Stomach (tissue), 9 donors: ENCODE data around the gene IFNL1. TPM values are rescaled to one million over a fixed set of nuclear protein-coding genes. Genes with fewer than 3 reads are reported as not detected.

Experiments used
- DNase-seq, 2 donors: peaks; one replicate each; pipeline versions ENCODE4 v3.0.0 to v3.0.0-alpha.2; 2013 to 2019
- H3K27ac ChIP-seq, 5 donors: fragments of 200-600 bp in 4 of 5; sonication (generic) in 4 of 5; one replicate each; pipeline ENCODE4 v1.5.1; 2013 to 2019; ENCODE audit warnings: mild to moderate bottlenecking in 1 of 5, moderate library complexity in 1 of 5
- H3K27me3 ChIP-seq, 3 donors: fragments of 200-600 bp; sonication (generic); one replicate each; pipeline ENCODE4 v1.5.1; 2017 to 2019; ENCODE audit warnings: mixed run types in 1 of 3
- H3K36me3 ChIP-seq, 4 donors: fragments of 200-600 bp; sonication (generic); 1 replicate in 3 of 4; 2 replicates in 1 of 4; pipeline ENCODE4 v1.5.1; 2016 to 2019
- H3K4me1 ChIP-seq, 4 donors: fragments of 200-600 bp; sonication (generic); one replicate each; pipeline ENCODE4 v1.5.1; 2016 to 2019
- H3K4me3 ChIP-seq, 4 donors: fragments of 200-600 bp; sonication (generic) in 3 of 4; one replicate each; pipeline ENCODE4 v1.5.1; 2016 to 2019; ENCODE audit warnings: mild to moderate bottlenecking in 1 of 4
- H3K9me3 ChIP-seq, 4 donors: fragments of 200-600 bp; sonication (generic); one replicate each; pipeline ENCODE4 v1.5.1; 2016 to 2019
- CTCF ChIP-seq, 7 experiments: fragments of 450-650 bp in 4 of 7; fragments of 200-600 bp in 3 of 7; sonication (generic) in 3 of 7; IDR thresholded peaks; one replicate each; pipeline ENCODE4 v1.5.1; 2016 to 2019; ENCODE audit warnings: antibody characterized with exemption in 7 of 7, control low read depth in 2 of 7, mild to moderate bottlenecking in 1 of 7
- EP300 ChIP-seq: sonication (generic); formaldehyde crosslinking; IDR thresholded peaks from one replicate; pipeline ENCODE4 v1.6.1; 2017; ENCODE audit warnings: antibody characterized with exemption
- POLR2A ChIP-seq, 4 donors: fragments of 450-650 bp; IDR thresholded peaks; one replicate each; pipeline ENCODE4 v1.6.1; 2016; ENCODE audit warnings: antibody characterized with exemption in 4 of 4, control low read depth in 2 of 4, mild to moderate bottlenecking in 1 of 4, moderate library complexity in 1 of 4
- POLR2AphosphoS5 ChIP-seq, 3 donors: sonication (generic); formaldehyde crosslinking; IDR thresholded peaks; one replicate each; pipeline ENCODE4 v1.6.1; 2016; ENCODE audit warnings: antibody characterized with exemption in 3 of 3
- WGBS, 5 donors: extraction: QIAGEN DNeasy Blood & Tissue Kit in 3 of 5; methylation state at CpG; one replicate each; pipeline versions ENCODE4 v1.1.5 to v1.1.7; 2013 to 2018; 5-methylcytosine and 5-hydroxymethylcytosine counted together
- intact Hi-C: fragments of 100-400 bp; cut with DNase I; formaldehyde crosslinking; loops from one replicate; pipeline ENCODE4 v1.15.1; 2023; ENCODE audit warnings: low total_unique reads
- polyA plus RNA-seq, 3 donors: library from polyadenylated mRNA; stranded (reverse); fragments of 200-250 nt; gene quantifications; one replicate each; pipeline ENCODE4 v1.2.3, GENCODE V29; 2013
- total RNA-seq, 5 donors: library from RNA; depleted of rRNA; stranded (reverse); fragments of >200 nt; gene quantifications; one replicate each; pipeline versions ENCODE4 v1.1.0 to v1.2.3, GENCODE V29; 2014 to 2016
- donor health status: healthy with polysubstance abuse.
- donor health status: Bipolar disorder and iron deficiency.
- donor health status: healthy.

The IFNL1 gene
- total and polyA plus RNA-seq, 8 donors: not detected

DNA sequence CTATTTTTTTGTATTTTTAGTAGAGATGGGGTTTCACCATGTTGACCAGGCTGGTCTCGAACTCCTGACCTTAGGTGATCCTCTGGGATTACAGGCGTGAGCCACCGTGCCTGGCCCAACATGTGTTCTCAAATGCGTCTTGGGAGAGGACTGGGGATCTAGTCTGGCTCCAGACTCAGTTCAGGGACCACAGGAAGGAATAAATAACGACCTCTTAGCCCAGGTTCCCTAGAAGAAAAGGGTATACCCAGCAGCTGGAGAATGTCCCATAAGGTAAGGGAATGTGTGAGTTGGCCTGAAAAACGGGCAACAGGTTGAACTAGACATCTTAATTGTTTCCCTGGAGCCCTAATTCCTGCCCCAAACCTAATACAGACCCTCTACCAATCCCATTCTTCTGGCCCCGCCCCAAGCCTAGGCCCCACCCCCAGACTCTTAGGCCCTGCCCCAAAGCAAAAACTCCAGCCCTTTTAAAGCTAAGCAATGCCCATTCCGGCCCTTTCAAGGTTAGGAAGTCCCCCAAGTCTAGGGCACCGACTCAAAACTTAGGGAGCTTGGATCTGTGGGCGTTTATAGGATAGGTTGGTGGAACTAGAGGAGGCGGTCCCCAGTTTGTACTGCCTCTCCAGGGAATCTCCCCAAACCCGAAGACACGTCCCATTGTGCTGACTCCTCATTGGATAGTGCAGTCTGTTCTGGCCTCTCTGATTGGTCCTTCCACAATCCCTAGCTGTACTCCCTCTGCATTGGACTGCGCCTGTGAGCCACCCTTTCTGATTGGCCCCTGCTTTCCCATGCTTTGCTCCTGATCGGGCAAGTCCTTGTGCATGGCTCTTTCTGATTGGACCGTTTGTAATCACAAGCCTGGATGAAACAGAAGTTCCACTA is 29.8 kb downstream of the IFNL1 start:
- intact Hi-C loops: loop anchor here (5.0 kb wide), 1 partner anchor 214 kb away; no protein-coding TSS in a partner anchor
- no peak for DNase-seq
- Histone ChIP-seq H3K4me3 (no peak overlapping the region), H3K4me1 (peaks cover 0 to 13% (median 4%) of the 10 kb centered on the region in 4 donors), H3K36me3 (peaks cover 0 to 18% (median 4%) of the 10 kb centered on the region in 4 donors), H3K27me3 (peaks cover 0 to 4% (median 0%) of the 10 kb centered on the region in 3 donors), H3K27ac (no peak overlapping the region), H3K9me3 (no peaks in the 10 kb centered on the region)
- no peak for TF ChIP-seq POLR2A (IDR thresholded peaks at IDR 0.05)
- TF ChIP-seq POLR2AphosphoS5 (IDR thresholded peaks at IDR 0.05): no peak
- TF ChIP-seq CTCF (IDR thresholded peaks at IDR 0.05): no peak
- TF ChIP-seq EP300: no peak
- 74 to 82% (median 79%) methylated on average over 16 of the region's 16 CpGs for WGBS, 5 donors

GRCh38 chr19:39327363-39328045 is 31.3 kb downstream of the IFNL1 start:
- Histone ChIP-seq H3K9me3 (no peaks in the 10 kb centered on the region), H3K4me3 (no peak overlapping the region), H3K4me1 (peaks cover 0 to 9% (median 3%) of the 10 kb centered on the region in 4 donors), H3K36me3 (peaks cover 0 to 18% (median 6%) of the 10 kb centered on the region in 4 donors), H3K27ac (no peak overlapping the region), H3K27me3 (peaks cover 0 to 4% (median 0%) of the 10 kb centered on the region in 3 donors)
- DNase-seq: no peak
- intact Hi-C loops: loop anchor here (5.0 kb wide), 1 partner anchor 215 kb away; no protein-coding TSS in a partner anchor
- 57 to 70% (median 63%) methylated on average over 16 of the region's 16 CpGs for WGBS, 5 donors
- TF ChIP-seq CTCF (IDR thresholded peaks at IDR 0.05) (no peak), POLR2AphosphoS5 (IDR thresholded peaks at IDR 0.05) (no peak), POLR2A (IDR thresholded peaks at IDR 0.05) (no peak), EP300 (no peak)

GRCh38 chr19:39328046-39328705 is 32.0 kb downstream of the IFNL1 start:
- H3K36me3 ChIP-seq: peaks cover 0 to 21% (median 6%) of the 10 kb centered on the region in 4 donors
- H3K27ac ChIP-seq: no peak overlapping the region
- peak; percentile 91 to 92 for DNase-seq
- TF ChIP-seq POLR2AphosphoS5 (IDR thresholded peaks at IDR 0.05) (no peak), CTCF (IDR thresholded peaks at IDR 0.05) (peak in 6 of 7 experiments; percentile 57 to 98 (median 96))
- peaks cover 0 to 4% (median 0%) of the 10 kb centered on the region in 3 donors for H3K27me3 ChIP-seq
- WGBS, 5 donors: 22 to 32% (median 26%) methylated on average over 17 of the region's 17 CpGs
- no peaks in the 10 kb centered on the region for H3K9me3 ChIP-seq
- no peak overlapping the region for H3K4me3 ChIP-seq
- intact Hi-C loops: loop anchor here (5.0 kb wide), 1 partner anchor 216 kb away; no protein-coding TSS in a partner anchor
- peaks cover 0 to 9% (median 3%) of the 10 kb centered on the region in 4 donors for H3K4me1 ChIP-seq

GRCh38 chr19:39329948-39330347 is 33.7 kb downstream of the IFNL1 start:
- H3K27me3 ChIP-seq: peaks cover 0 to 4% (median 0%) of the 10 kb centered on the region in 3 donors
- intact Hi-C loops: loop anchor here (5.0 kb wide), 1 partner anchor 218 kb away; no protein-coding TSS in a partner anchor
- 77 to 94% (median 91%) methylated on average over 7 of the region's 7 CpGs for WGBS, 5 donors
- H3K36me3 ChIP-seq: peaks cover 0 to 21% (median 6%) of the 10 kb centered on the region in 4 donors
- TF ChIP-seq CTCF (IDR thresholded peaks at IDR 0.05): no peak
- TF ChIP-seq EP300: no peak
- TF ChIP-seq POLR2A (IDR thresholded peaks at IDR 0.05): no peak
- no peak for TF ChIP-seq POLR2AphosphoS5 (IDR thresholded peaks at IDR 0.05)
- no peaks in the 10 kb centered on the region for H3K9me3 ChIP-seq
- no peak overlapping the region for H3K4me3 ChIP-seq
- H3K4me1 ChIP-seq: peaks cover 0 to 9% (median 3%) of the 10 kb centered on the region in 4 donors
- no peak overlapping the region for H3K27ac ChIP-seq
- no peak for DNase-seq
